Osteocyte (in vitro differentiated cells): ENCODE measurements around the gene SPATA12. TPM values are rescaled to one million over a fixed set of nuclear protein-coding genes. Genes with fewer than 3 reads are reported as not detected.

Experiments
- DNase-seq: peaks from one replicate; pipeline ENCODE4 v3.0.0; 2021; ENCODE audit warnings: mixed read lengths; ENCODE audit not compliant: unreplicated experiment; ENCODE audit errors: extremely low spot score
- H3K27ac Mint-ChIP-seq: one replicate; pipeline ENCODE4 v1.8.0; 2021; ENCODE audit warnings: mild to moderate bottlenecking, mixed read lengths; ENCODE audit not compliant: unreplicated experiment
- H3K27me3 Mint-ChIP-seq: one replicate; pipeline ENCODE4 v1.8.0; 2021; ENCODE audit warnings: mixed read lengths; ENCODE audit not compliant: unreplicated experiment
- H3K36me3 Mint-ChIP-seq: one replicate; pipeline ENCODE4 v1.8.0; 2021; ENCODE audit warnings: mixed read lengths; ENCODE audit not compliant: unreplicated experiment
- H3K4me1 Mint-ChIP-seq: one replicate; pipeline ENCODE4 v1.8.0; 2021; ENCODE audit warnings: mixed read lengths; ENCODE audit not compliant: unreplicated experiment
- H3K4me3 Mint-ChIP-seq: one replicate; pipeline ENCODE4 v1.8.0; 2021; ENCODE audit warnings: mild to moderate bottlenecking, moderate library complexity, mixed read lengths; ENCODE audit not compliant: unreplicated experiment
- H3K9me3 Mint-ChIP-seq: one replicate; pipeline ENCODE4 v1.8.0; 2021; ENCODE audit warnings: mixed read lengths; ENCODE audit not compliant: unreplicated experiment
- CTCF ChIP-seq: fragments of 200-600 bp; sonication (generic); IDR thresholded peaks from 2 replicates; pipeline ENCODE4 v1.5.0; 2021; ENCODE audit warnings: antibody characterized with exemption, mild to moderate bottlenecking, moderate library complexity
- total RNA-seq: library from RNA; stranded (reverse); gene quantifications from 2 replicates; pipeline ENCODE4 v1.2.1, GENCODE V29; 2021

Gene SPATA12
- total RNA-seq, 1 donor from 2014 or later = not detected

GRCh38 chr3:57048052-57048671 lies 12.3 kb upstream of the SPATA12 start:
- H3K4me3 Mint-ChIP-seq = no peak overlapping the region

GRCh38 chr3:57048728-57049127 lies 11.7 kb upstream of the SPATA12 start:
- H3K27ac Mint-ChIP-seq = no peak overlapping the region
- DNase-seq = no peak
- no peak for TF ChIP-seq CTCF
- H3K4me1 Mint-ChIP-seq = no peaks in the 10 kb centered on the region
- H3K4me3 Mint-ChIP-seq = no peak overlapping the region
- peaks cover 3% of the 10 kb centered on the region for H3K27me3 Mint-ChIP-seq
- no peaks in the 10 kb centered on the region for H3K36me3 Mint-ChIP-seq
- H3K9me3 Mint-ChIP-seq = no peaks in the 10 kb centered on the region

More at GRCh38 chr3:57048052-57048671, 12.3 kb upstream of the SPATA12 start:
- Mint-ChIP-seq H3K27ac (no peak overlapping the region), H3K36me3 (no peaks in the 10 kb centered on the region), H3K9me3 (no peaks in the 10 kb centered on the region), H3K4me1 (no peaks in the 10 kb centered on the region), H3K27me3 (no peaks in the 10 kb centered on the region)
- no peak for TF ChIP-seq CTCF
- DNase-seq = no peak

- no peak overlapping the region for H3K4me3 Mint-ChIP-seq
- no peaks in the 10 kb centered on the region for H3K4me1 Mint-ChIP-seq
- no peaks in the 10 kb centered on the region for H3K9me3 Mint-ChIP-seq
- TF ChIP-seq CTCF = no peak
- no peak overlapping the region for H3K27ac Mint-ChIP-seq
- DNase-seq = no peak
- peaks cover 3% of the 10 kb centered on the region for H3K27me3 Mint-ChIP-seq
- H3K36me3 Mint-ChIP-seq = no peaks in the 10 kb centered on the region
Measured at GRCh38 chr3:57052662-57053061, 7.8 kb upstream of the SPATA12 start.

GRCh38 chr3:57053122-57053521 lies 7.3 kb upstream of the SPATA12 start:
- peaks cover 3% of the 10 kb centered on the region for H3K27me3 Mint-ChIP-seq
- DNase-seq = no peak
- no peaks in the 10 kb centered on the region for H3K36me3 Mint-ChIP-seq
- no peaks in the 10 kb centered on the region for H3K4me1 Mint-ChIP-seq
- no peak for TF ChIP-seq CTCF
- no peak overlapping the region for H3K27ac Mint-ChIP-seq
- no peak overlapping the region for H3K4me3 Mint-ChIP-seq
- H3K9me3 Mint-ChIP-seq = no peaks in the 10 kb centered on the region

- DNase-seq = no peak
- H3K9me3 Mint-ChIP-seq = no peaks in the 10 kb centered on the region
- H3K36me3 Mint-ChIP-seq = no peaks in the 10 kb centered on the region
- TF ChIP-seq CTCF = no peak
- H3K27ac Mint-ChIP-seq = no peak overlapping the region
- peaks cover 3% of the 10 kb centered on the region for H3K27me3 Mint-ChIP-seq
- no peak overlapping the region for H3K4me3 Mint-ChIP-seq
- H3K4me1 Mint-ChIP-seq = peaks cover 7% of the 10 kb centered on the region
Measured at GRCh38 chr3:57057351-57057750, 3.1 kb upstream of the SPATA12 start.
